ENCODE measurements around the gene GIPR.

DNA sequence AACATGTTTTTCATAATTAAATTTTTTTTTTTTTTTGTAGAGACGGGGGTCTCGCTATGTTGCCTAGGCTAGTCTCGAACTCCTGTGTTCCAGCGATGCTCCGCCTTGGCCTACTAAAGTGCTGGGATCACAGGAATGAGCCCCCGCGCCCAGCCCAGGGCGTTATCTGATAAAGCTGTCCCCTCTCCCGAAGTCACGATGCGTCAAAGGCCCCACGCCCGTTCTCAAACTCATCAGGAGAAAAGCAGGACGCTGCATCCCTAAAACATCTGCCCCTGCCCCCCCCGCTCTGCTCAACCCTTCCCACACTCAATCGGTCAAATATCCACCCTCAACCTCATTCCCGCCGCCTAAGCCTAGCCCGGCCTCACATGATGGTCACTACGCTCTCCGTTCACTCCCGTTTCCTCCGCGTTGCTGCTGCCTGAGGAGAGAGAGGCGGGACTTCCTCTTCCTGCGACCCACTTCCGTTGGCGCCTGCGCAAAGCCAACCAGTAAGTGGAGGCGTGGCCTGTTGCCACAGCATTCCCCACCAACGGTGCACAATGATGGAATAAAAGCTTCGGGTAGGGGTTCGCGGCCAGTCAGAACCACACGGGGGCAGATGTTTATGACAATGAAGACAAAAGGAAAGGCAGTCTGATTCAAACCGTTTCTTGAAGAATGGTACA lies 23.6 kb downstream of the GIPR start, which contains the start of gene SNRPD2:
- TF ChIP-seq, protein P1, sequence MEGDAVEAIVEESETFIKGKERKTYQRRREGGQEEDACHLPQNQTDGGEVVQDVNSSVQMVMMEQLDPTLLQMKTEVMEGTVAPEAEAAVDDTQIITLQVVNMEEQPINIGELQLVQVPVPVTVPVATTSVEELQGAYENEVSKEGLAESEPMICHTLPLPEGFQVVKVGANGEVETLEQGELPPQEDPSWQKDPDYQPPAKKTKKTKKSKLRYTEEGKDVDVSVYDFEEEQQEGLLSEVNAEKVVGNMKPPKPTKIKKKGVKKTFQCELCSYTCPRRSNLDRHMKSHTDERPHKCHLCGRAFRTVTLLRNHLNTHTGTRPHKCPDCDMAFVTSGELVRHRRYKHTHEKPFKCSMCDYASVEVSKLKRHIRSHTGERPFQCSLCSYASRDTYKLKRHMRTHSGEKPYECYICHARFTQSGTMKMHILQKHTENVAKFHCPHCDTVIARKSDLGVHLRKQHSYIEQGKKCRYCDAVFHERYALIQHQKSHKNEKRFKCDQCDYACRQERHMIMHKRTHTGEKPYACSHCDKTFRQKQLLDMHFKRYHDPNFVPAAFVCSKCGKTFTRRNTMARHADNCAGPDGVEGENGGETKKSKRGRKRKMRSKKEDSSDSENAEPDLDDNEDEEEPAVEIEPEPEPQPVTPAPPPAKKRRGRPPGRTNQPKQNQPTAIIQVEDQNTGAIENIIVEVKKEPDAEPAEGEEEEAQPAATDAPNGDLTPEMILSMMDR (IDR thresholded peaks at IDR 0.05) = peak in 1 of 6 experiments; percentile 13
- TF ChIP-seq POLR2A (IDR thresholded peaks at IDR 0.05) = peak; percentile 49 to 91

Measured in thyroid gland (tissue), 4 donors.